Stimulated activated CD8-positive, alpha-beta memory T cell treated with anti-CD3 and anti-CD28 coated beads, Interleukin-7, amount 100 ng/mL, for 48 hours (primary cell): ENCODE results near the gene SLC34A3.

Experiments
- DNase-seq, 2 donors: peaks; one replicate each; pipeline ENCODE4 v3.0.0-alpha.2; 2020; ENCODE audit warnings: low read depth in 1 of 2; ENCODE audit errors: extremely low read depth in 1 of 2

SLC34A3 gene

DNA sequence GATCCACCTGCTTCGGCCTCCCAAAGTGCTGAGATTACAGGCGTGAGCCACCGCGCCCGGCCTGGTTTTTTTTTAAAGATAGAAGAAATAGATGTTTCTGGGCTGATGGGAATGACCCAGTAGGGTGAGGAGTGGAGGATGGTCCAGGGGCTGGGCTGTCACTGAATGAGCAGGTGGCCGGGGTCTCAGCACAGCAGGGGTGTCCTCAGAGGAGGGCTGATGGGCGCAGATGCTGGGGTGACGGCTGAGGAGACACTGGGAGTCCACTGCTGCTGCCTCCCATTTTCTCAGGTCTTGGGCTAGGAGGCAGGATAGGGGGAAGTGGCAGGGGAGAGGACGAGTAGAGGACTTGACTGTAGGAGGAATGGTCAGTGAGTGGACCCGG is 44.5 kb downstream of the SLC34A3 start:
- DNase-seq = no peak

DNA sequence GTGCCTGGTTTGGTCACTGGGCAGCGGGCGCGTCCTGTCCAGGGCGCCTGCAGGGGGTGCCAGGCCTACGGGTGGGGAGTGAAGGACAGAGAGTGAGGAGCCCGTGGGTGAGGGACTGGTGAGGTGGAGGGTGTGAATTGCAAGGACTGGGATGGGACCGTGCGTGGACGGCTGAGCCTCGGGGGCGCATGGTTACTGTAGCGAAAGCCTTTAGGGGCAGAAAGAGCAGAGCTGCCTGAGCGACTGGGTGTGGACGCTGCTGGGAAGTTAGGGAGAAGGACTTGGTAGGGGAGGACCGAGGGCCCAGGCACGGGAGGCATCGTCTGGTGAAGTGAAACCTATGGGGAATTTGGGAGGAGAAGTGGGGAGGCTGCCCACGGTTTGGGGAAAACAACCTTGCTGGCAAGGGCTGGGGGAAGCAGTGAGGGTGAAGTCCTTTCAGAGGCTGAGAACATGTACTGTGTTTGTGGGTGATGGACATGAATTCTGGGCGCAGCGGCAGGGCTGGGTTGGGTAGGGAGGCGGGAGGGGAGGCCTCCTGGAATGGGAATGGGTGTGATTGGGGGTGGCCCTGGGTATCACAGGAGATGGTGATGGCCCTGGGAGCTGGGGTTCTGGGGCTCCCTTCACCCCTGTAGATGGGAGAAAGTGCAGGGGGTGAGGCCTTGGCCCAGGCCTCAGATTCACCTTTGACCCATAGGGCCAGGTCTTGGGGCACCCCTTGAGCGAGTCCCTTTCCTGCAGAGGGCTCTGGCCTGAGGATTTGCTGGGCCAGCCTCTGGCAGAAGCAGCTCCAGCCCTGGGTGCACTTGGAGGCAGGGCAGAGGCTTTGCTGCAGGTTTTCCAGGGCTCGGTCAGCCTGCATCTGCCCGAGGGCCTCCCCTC is 45.1 kb downstream of the SLC34A3 start:
- DNase-seq = no peak

DNA sequence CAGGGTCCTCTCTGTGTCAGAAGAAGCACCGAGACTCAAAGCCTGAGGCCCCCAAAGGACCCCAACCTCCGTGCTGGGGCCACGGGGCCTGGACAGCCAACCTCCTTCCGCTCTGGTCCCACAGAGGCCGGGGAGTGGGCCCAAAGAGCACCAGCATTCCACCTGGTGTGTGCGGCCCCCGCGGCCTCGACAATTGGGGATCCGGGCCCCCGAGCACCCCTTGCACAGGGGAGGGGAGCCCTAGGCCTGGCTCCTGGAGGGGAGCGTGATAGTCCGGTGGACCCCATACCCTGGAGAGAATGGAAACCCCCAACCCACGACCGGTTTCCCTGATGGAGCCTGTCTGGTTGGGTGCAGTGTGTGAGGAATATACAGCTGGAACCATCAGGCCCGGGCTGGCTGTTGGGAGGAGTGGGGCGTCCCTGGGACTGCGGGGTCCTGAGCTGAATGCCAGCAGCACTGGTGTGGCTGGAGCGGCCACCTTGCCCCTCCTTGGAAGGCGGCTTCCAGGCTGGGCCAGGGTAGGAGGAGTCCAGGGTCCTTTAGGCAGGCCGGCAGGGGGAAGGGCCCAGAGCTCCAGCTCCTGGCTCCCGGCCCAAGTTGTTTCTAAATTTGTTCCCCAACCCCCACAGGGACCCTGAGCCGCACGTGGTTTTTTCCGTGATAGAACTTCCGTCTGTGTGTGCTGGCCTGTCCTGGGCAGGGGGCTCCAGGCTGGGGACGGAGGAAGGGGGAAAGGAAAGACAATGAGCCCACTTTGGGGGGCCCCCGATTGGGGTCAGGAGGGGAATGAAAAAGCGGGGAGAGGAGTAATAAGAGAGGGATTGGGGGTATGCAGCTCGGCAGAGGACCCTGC is 46.0 kb downstream of the SLC34A3 start:
- no peak for DNase-seq

DNA sequence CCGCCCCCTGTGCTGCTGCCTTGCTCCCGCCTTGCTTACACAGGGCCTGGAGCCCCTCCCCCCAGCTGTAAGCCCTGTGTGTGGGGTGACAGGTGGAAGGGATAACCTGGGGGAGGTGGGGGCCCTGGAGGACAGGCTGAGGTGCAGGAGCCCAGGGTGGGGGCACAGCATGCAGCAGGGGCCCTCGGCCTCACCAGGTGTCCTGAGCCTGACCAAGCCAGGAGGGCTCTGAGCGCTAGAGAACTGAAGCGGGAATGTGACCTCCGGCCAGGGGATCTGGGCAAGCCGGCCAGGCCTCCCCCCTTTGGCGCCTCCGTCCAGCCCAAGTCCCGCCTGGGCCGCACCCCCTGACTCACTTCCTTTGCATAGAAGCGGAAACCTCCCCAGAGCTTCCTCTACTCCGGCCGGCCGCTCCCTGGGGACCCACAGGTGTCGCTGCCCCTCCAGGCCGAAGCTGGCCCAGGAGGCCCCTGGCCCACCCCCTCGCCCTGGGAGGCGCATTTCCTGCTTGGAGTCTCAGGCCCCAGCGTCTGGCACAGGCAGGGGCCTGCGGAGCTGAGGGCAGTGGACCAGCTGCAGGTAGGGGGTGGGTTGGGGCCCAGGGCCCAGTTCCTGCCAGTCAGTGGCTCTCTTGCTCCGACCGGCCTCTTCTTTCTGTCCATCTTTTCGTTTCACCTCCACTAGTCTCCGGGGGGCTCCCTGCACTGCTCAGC is 46.8 kb downstream of the SLC34A3 start, which contains the start of gene TOR4A:
TOR4A (plus strand) TSS at position 398 of the 713 bp plus-strand sequence. CDS start 964 bp downstream, outside the sequence.
- no peak for DNase-seq

DNA sequence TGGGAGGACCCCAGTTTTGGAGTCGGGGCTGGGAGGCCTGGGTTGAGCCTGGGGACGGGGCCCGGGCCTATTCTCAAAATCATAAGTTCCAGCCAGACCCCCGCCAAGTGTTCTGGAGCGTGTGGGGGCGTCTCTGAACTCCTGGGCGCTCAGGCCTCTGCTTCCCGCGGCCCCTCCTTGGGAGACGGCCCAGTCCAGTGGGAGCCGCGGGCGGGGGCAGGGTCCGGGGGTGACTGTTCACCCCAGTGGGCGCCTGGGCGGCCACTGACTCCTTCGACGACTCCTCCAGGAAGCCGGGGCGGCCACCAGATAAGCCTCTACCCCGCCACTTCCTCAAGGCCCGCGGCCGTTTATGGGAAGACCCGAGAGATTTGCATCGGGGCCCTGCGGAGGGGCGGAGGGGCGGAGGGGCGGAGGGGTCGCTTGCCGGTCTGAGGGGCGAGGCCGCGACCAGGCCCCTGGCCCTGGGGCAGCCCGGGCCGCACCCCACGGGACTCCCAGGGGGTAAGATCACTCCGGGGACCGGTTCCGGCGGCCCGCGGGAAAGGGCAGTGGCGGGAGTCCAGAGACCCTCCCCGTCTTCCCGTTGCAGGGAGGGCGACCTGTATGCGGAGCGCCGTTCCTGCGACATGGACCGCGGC is 47.5 kb downstream of the SLC34A3 start:
- no peak for DNase-seq

DNA sequence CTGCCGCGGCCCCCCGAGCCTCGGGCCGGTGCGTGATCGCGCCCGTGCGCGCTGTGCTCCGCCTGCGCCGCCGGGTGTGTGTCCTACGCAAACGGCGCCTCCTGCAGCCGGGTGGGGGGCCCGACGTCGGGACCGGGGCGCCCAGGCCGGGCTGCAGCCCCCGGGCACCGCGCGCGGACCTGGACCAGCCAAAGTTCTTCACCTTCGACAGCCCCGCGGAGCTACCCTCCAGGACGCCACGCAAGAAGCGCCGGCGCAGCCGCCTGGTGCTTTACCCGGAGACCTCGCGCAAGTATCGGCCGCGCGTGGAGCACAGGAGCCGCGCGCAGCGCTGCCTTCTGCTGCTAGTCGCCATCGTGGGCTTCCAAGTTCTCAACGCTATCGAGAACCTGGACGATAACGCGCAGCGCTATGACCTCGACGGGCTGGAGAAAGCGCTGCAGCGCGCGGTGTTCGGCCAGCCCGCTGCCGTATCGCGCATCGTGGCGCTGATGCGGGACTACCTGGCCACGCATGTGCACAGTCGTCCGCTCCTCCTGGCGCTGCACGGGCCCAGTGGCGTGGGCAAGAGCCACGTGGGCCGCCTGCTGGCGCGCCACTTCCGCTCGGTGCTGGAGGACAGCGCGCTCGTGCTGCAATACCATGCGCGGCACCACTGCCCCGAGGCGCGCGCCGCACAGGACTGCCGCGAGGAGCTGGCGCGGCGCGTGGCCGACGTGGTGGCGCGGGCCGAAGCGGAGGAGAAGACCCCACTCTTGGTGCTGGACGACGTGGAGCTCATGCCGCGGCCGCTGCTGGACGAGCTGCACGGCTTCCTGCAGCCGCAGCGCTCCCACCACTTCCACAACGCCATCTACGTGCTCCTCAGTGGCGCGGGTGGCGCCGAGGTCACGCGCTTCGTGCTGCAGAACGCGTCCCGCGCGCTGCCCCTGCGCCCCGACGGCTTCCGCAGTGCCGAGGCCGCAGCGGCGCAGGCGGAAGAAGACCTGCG is 48.3 kb downstream of the SLC34A3 start:
- no peak for DNase-seq

DNA sequence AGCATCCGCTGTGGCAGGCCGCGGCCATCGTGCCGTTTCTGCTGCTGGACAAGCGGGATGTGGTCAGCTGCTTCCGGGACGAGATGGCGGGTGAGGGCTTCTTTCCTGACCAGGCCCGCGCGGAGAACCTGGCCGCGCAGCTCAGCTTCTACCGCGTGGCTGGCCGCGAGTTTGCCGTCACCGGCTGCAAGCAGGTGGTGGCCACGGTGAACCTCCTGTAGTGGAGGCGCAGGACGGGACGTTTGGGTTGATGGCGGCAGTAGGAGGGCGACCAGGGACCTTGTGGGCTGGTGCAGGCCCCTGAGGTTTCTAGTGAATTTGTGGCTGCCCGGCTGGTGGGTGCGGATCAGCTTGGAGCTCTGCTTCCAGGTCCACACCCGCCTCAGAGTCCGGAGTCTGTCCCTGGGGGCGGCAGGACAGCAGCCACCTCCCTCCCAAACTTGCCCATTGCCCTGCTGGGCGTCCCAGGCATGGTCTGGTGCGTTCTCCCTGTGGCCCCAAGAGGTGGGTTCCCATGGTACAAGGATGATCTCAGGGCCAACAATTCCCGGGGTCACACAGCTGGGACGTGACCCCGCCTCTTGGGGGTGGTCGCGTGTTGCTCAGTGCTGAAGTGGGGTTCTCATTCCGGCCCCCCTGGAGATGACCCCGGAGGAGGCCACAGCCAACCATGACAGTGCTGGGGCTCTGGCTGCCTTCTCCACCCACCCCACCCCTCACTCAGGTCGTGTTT is 49.2 kb downstream of the SLC34A3 start:
- DNase-seq = no peak

DNA sequence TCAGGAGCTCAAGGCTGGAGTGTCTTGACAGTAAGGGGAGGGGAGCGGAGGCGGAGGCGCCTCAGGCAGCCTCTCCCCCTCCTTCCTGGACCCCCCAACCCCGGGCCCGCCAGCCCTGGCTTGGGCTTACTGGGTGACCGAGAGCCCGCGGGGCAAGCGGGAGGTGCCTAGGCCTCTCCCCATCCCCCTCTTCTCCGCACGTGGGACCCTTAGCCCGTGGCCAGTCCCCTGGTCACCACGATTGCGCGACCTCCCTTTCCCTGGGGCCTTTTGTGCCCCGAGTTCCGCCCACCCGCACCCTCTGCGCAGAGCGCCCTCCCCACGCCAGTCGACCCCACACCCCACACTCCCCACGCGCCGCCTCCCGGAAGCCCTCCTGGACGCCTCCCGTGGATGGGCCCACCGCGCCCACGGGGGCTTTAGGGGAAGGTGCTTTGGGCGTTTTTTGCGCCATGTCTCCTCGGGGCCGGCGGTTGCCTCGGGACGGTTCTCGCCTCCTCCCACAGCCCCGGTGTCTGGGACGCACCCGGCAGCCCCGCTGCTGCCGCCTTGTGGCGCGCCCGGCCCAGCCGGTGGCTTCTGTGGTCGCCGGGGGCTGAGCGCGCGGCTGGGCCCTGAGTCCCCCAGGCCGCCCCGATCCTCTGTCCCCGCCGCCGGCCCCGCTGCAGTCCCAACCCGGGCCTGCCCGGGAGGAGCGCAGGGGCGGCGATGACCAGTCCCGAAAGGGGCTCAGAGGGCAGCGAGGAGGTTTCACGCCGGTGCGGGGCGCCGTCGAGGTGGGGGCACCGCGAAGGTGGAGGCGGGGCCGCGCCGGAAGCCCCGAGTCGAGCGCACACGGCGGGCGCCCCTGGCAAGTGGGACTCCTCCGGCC is 50.0 kb downstream of the SLC34A3 start:
- DNase-seq = no peak

DNA sequence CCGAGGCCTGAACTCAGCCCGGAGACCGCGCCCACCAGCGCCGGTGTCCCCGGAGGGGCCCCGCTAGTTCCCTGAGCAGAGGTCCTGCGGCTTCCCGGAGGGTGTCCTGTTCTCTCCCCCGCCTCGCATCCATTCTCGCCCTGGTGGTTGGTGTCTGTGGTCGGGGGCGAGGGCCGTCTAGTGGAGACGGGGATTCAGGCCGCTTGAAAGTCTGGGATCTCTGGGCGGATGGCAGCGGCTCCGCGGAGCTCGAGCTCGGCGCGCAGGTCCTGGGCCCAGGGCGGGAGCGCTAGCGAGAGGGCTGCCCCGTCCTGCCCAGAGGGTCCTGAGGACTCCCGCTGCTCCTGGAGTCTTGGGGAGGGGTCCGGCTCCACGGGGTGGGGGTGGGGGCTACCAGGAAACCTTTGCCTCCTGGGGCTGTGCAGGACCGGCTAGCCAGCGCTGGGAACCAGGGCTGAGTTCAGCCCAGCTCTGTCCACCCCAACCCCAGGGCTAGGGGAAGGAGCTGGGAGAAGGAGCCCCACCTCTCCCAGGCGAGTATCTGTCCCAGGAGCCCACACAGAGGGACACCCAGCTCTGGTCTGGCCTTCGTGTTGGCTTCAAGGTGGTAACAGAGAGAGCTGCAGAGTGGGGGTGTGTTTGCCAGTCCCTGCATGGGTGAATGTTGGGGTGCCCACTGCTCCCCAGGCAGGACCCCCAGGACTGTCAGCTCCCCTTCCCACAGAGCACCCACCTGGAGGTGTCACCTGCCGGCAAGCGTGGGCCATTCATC is 50.8 kb downstream of the SLC34A3 start:
- DNase-seq = no peak
